HEK293T (cell line): ENCODE data around the gene OR8K5.

Experiments
- BHLHE40 ChIP-seq: fragments of 450-650 bp; IDR thresholded peaks from 2 replicates; pipeline ENCODE4 v1.6.1; 2016; ENCODE audit warnings: mild to moderate bottlenecking, moderate library complexity, borderline replicate concordance
- NFRKB ChIP-seq: fragments of 450-650 bp; IDR thresholded peaks from 2 replicates; pipeline ENCODE4 v1.6.1; 2016; ENCODE audit warnings: mild to moderate bottlenecking, moderate library complexity

DNA sequence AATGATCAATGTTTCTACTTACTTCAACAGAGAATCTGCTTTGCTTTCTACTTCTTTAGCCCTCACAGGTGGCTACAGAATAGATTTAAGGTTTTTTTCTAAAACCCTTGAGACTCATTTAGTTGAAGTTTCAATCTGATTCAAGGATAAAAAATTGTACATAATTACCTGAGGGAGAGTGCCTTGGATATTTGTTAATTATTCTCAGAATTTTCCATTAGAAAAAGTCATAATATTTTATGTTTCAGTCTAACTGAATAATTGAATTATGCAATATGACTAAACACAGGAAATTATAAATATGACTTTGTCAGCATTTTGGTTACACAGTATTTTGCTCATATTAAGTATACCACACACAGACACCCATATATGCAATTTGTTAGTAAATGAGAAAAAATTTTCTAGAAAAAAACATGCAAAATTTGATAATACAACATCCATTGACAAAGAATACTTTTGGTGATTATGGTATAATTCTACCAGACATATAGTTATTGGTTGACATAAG, 19.9 kb downstream of the OR8K5 start, which contains the start of gene OR8J3:
- TF ChIP-seq BHLHE40 (no peak), NFRKB (no peak)
